ENCODE data around the gene C22orf42.
"Not testable (repeated sequence)": the region's sequence is repeated elsewhere in the genome, so short reads cannot be mapped to it uniquely, and the experiment has no call there.

C22orf42 gene

GRCh38 chr22:32148372-32148771 is 10.7 kb downstream of the C22orf42 start:
- not testable (repeated sequence) for H3K4me1 ChIP-seq (ENCODE audit: control insufficient read depth, insufficient read depth, low read length); H3K9ac ChIP-seq (ENCODE audit: low read depth, low read length); H3K27me3 ChIP-seq (ENCODE audit: control insufficient read depth, insufficient read depth, low read length); H3K4me3 ChIP-seq (ENCODE audit: low read depth, low read length); H3K9me3 ChIP-seq (ENCODE audit: control insufficient read depth, insufficient read depth, low read length); H3K36me3 ChIP-seq (ENCODE audit: control insufficient read depth, insufficient read depth, low read length); H3K27ac ChIP-seq (ENCODE audit: low read depth, low read length)

GRCh38 chr22:32147128-32147527 is 12.0 kb downstream of the C22orf42 start:
- Histone ChIP-seq H3K27ac (ENCODE audit: low read depth, low read length) (peak overlapping the region; percentile 84), H3K4me3 (ENCODE audit: low read depth, low read length) (peak overlapping the region; percentile 7; the same call in 1 of the 2 replicates)
- not testable (repeated sequence) for H3K27me3 ChIP-seq (ENCODE audit: control insufficient read depth, insufficient read depth, low read length); H3K36me3 ChIP-seq (ENCODE audit: control insufficient read depth, insufficient read depth, low read length); H3K4me1 ChIP-seq (ENCODE audit: control insufficient read depth, insufficient read depth, low read length); H3K9me3 ChIP-seq (ENCODE audit: control insufficient read depth, insufficient read depth, low read length); H3K9ac ChIP-seq (ENCODE audit: low read depth, low read length)

- H3K9ac ChIP-seq (ENCODE audit: low read depth, low read length), result no peak overlapping the region
- no peak overlapping the region for H3K4me3 ChIP-seq (ENCODE audit: low read depth, low read length)
- H3K27ac ChIP-seq (ENCODE audit: low read depth, low read length), result no peak overlapping the region
- no peaks in the 10 kb centered on the region for H3K4me1 ChIP-seq (ENCODE audit: control insufficient read depth, insufficient read depth, low read length)
- H3K36me3 ChIP-seq (ENCODE audit: control insufficient read depth, insufficient read depth, low read length), result no peaks in the 10 kb centered on the region
- no peaks in the 10 kb centered on the region for H3K9me3 ChIP-seq (ENCODE audit: control insufficient read depth, insufficient read depth, low read length)
- no peaks in the 10 kb centered on the region for H3K27me3 ChIP-seq (ENCODE audit: control insufficient read depth, insufficient read depth, low read length)
Measured at GRCh38 chr22:32144496-32145274, 14.4 kb downstream of the C22orf42 start.

- no peaks in the 10 kb centered on the region for H3K9me3 ChIP-seq (ENCODE audit: control insufficient read depth, insufficient read depth, low read length)
- no peak overlapping the region for H3K27ac ChIP-seq (ENCODE audit: low read depth, low read length)
- H3K36me3 ChIP-seq (ENCODE audit: control insufficient read depth, insufficient read depth, low read length), result no peaks in the 10 kb centered on the region
- no peaks in the 10 kb centered on the region for H3K4me1 ChIP-seq (ENCODE audit: control insufficient read depth, insufficient read depth, low read length)
- no peak overlapping the region for H3K4me3 ChIP-seq (ENCODE audit: low read depth, low read length)
- no peak overlapping the region for H3K9ac ChIP-seq (ENCODE audit: low read depth, low read length)
- H3K27me3 ChIP-seq (ENCODE audit: control insufficient read depth, insufficient read depth, low read length), result no peaks in the 10 kb centered on the region
Measured at GRCh38 chr22:32142600-32142999, 16.5 kb downstream of the C22orf42 start.

- H3K36me3 ChIP-seq (ENCODE audit: control insufficient read depth, insufficient read depth, low read length); H3K4me1 ChIP-seq (ENCODE audit: control insufficient read depth, insufficient read depth, low read length): not testable (repeated sequence)
Measured at GRCh38 chr22:32140688-32141087, 18.4 kb downstream of the C22orf42 start.

GRCh38 chr22:32138576-32138975 is 20.5 kb downstream of the C22orf42 start:
- not testable (repeated sequence) for H3K27me3 ChIP-seq (ENCODE audit: control insufficient read depth, insufficient read depth, low read length); H3K9ac ChIP-seq (ENCODE audit: low read depth, low read length); H3K4me1 ChIP-seq (ENCODE audit: control insufficient read depth, insufficient read depth, low read length); H3K4me3 ChIP-seq (ENCODE audit: low read depth, low read length); H3K27ac ChIP-seq (ENCODE audit: low read depth, low read length); H3K9me3 ChIP-seq (ENCODE audit: control insufficient read depth, insufficient read depth, low read length); H3K36me3 ChIP-seq (ENCODE audit: control insufficient read depth, insufficient read depth, low read length)

More at GRCh38 chr22:32140688-32141087, 18.4 kb downstream of the C22orf42 start:
- not testable (repeated sequence) for H3K27me3 ChIP-seq (ENCODE audit: control insufficient read depth, insufficient read depth, low read length); H3K9me3 ChIP-seq (ENCODE audit: control insufficient read depth, insufficient read depth, low read length); H3K9ac ChIP-seq (ENCODE audit: low read depth, low read length); H3K4me3 ChIP-seq (ENCODE audit: low read depth, low read length); H3K27ac ChIP-seq (ENCODE audit: low read depth, low read length)

GRCh38 chr22:32137731-32138324 is 21.3 kb downstream of the C22orf42 start:
- H3K9me3 ChIP-seq (ENCODE audit: control insufficient read depth, insufficient read depth, low read length); H3K4me1 ChIP-seq (ENCODE audit: control insufficient read depth, insufficient read depth, low read length); H3K27ac ChIP-seq (ENCODE audit: low read depth, low read length); H3K27me3 ChIP-seq (ENCODE audit: control insufficient read depth, insufficient read depth, low read length); H3K9ac ChIP-seq (ENCODE audit: low read depth, low read length); H3K36me3 ChIP-seq (ENCODE audit: control insufficient read depth, insufficient read depth, low read length); H3K4me3 ChIP-seq (ENCODE audit: low read depth, low read length): not testable (repeated sequence)

GRCh38 chr22:32136881-32137280 is 22.2 kb downstream of the C22orf42 start:
- not testable (repeated sequence) for H3K27me3 ChIP-seq (ENCODE audit: control insufficient read depth, insufficient read depth, low read length); H3K27ac ChIP-seq (ENCODE audit: low read depth, low read length); H3K9me3 ChIP-seq (ENCODE audit: control insufficient read depth, insufficient read depth, low read length); H3K4me1 ChIP-seq (ENCODE audit: control insufficient read depth, insufficient read depth, low read length); H3K36me3 ChIP-seq (ENCODE audit: control insufficient read depth, insufficient read depth, low read length); H3K9ac ChIP-seq (ENCODE audit: low read depth, low read length); H3K4me3 ChIP-seq (ENCODE audit: low read depth, low read length)

GRCh38 chr22:32135958-32136357 is 23.1 kb downstream of the C22orf42 start:
- not testable (repeated sequence) for H3K9me3 ChIP-seq (ENCODE audit: control insufficient read depth, insufficient read depth, low read length); H3K27me3 ChIP-seq (ENCODE audit: control insufficient read depth, insufficient read depth, low read length); H3K9ac ChIP-seq (ENCODE audit: low read depth, low read length); H3K27ac ChIP-seq (ENCODE audit: low read depth, low read length); H3K4me3 ChIP-seq (ENCODE audit: low read depth, low read length); H3K36me3 ChIP-seq (ENCODE audit: control insufficient read depth, insufficient read depth, low read length); H3K4me1 ChIP-seq (ENCODE audit: control insufficient read depth, insufficient read depth, low read length)

GRCh38 chr22:32134796-32135195 is 24.3 kb downstream of the C22orf42 start:
- H3K27ac ChIP-seq (ENCODE audit: low read depth, low read length); H3K9me3 ChIP-seq (ENCODE audit: control insufficient read depth, insufficient read depth, low read length); H3K4me1 ChIP-seq (ENCODE audit: control insufficient read depth, insufficient read depth, low read length); H3K36me3 ChIP-seq (ENCODE audit: control insufficient read depth, insufficient read depth, low read length); H3K4me3 ChIP-seq (ENCODE audit: low read depth, low read length); H3K9ac ChIP-seq (ENCODE audit: low read depth, low read length); H3K27me3 ChIP-seq (ENCODE audit: control insufficient read depth, insufficient read depth, low read length): not testable (repeated sequence)

GRCh38 chr22:32132783-32133182 is 26.3 kb downstream of the C22orf42 start:
- Histone ChIP-seq H3K9ac (ENCODE audit: low read depth, low read length) (no peak overlapping the region), H3K36me3 (ENCODE audit: control insufficient read depth, insufficient read depth, low read length) (no peaks in the 10 kb centered on the region), H3K4me1 (ENCODE audit: control insufficient read depth, insufficient read depth, low read length) (peaks cover 4% of the 10 kb centered on the region), H3K9me3 (ENCODE audit: control insufficient read depth, insufficient read depth, low read length) (no peaks in the 10 kb centered on the region), H3K4me3 (ENCODE audit: low read depth, low read length) (no peak overlapping the region), H3K27ac (ENCODE audit: low read depth, low read length) (no peak overlapping the region), H3K27me3 (ENCODE audit: control insufficient read depth, insufficient read depth, low read length) (no peaks in the 10 kb centered on the region)

All from HUES48 (cell line).